SK-N-SH treated with all-trans-retinoic acid at 6 μM for 48 hours (cell line): ENCODE data around the gene PLPP3.

ENCODE experiments used
- CREB5 ChIP-seq: fragments of 250-450 bp; sonication (Bioruptor Pico); IDR thresholded peaks from 2 replicates; pipeline ENCODE4 v1.5.1; 2020; ENCODE audit warnings: low read depth, mild to moderate bottlenecking, moderate library complexity
- CSDC2 ChIP-seq: fragments of 250-450 bp; sonication (Bioruptor Pico); IDR thresholded peaks from 2 replicates; pipeline ENCODE4 v1.5.0; 2020; ENCODE audit warnings: mild to moderate bottlenecking, moderate library complexity
- SNAI2 ChIP-seq: fragments of 250-450 bp; sonication (Bioruptor Pico); IDR thresholded peaks from 2 replicates; pipeline ENCODE4 v1.5.0; 2020; ENCODE audit warnings: mild to moderate bottlenecking, moderate library complexity
- ZNF8 ChIP-seq: fragments of 450-650 bp; formaldehyde crosslinking; IDR thresholded peaks from 2 replicates; pipeline ENCODE4 v1.5.0; 2020; ENCODE audit warnings: mild to moderate bottlenecking, moderate library complexity

DNA sequence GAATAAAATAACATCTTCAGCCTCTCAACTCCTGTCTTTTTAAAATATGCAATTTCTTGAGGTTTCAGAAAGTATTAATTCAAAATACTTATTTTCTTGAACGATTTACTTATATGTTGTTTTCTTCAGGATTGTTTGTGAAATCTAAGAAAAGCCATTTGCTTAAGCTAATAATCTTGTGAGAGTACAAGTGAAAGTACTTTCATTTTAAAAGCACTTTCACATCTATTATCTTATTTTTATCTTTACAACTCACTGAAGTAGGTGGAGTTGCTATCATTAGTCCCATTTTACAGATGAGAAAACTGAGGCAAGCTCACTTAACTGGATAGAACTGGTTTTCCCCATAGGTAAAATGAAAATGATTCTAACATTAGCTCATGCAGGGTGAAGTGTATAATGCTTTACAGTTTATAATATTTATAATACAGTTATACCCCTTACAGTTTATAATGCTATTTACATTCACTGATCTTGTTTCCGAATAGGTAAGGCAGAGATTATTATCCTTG is 4.7 kb upstream of the PLPP3 start:
- TF ChIP-seq SNAI2 (CRISPR knock-in tag) (no peak), CREB5 (no peak), CSDC2 (no peak), ZNF8 (CRISPR knock-in tag) (no peak)
